CD4-positive, alpha-beta T cell (primary cell): ENCODE results near the gene SCUBE1. TPM values are rescaled to one million over a fixed set of nuclear protein-coding genes. Genes with fewer than 3 reads are reported as not detected.

ENCODE experiments used
- ATAC-seq: fragments of 200-7000 bp; cut with Tn5 transposase; one replicate; pipeline ENCODE4 v1.10.0; 2022; ENCODE audit warnings: mild to moderate bottlenecking; ENCODE audit not compliant: poor library complexity
- CTCF ChIA-PET: fragments of 350-600 bp; sonication (Branson Sonifier 250); formaldehyde crosslinking; loops from one replicate; lab custom pipeline; 2021; ENCODE audit warnings: antibody characterized with exemption, inconsistent platforms; lab: Charles Lee
- POLR2A ChIA-PET: fragments of 350-600 bp; sonication (Branson Sonifier 250); formaldehyde crosslinking; loops from one replicate; lab custom pipeline; 2021; ENCODE audit warnings: antibody characterized with exemption, inconsistent platforms; lab: Charles Lee
- DNase-seq, 14 experiments: peaks; one replicate each; pipeline ENCODE4 v3.0.0-alpha.2; 2013 to 2020; ENCODE audit warnings: mixed read lengths in 2 of 14
- H3K27ac ChIP-seq, 2 donors: one replicate each; pipeline versions ENCODE4 v1.5.1 to v1.7.0; 2013; ENCODE audit warnings: low read length in 2 of 2, low read depth in 1 of 2, mild to moderate bottlenecking in 1 of 2
- H3K27me3 ChIP-seq, 2 experiments: 1 replicate in 1 of 2; 2 replicates in 1 of 2; pipeline versions ENCODE4 v1.6.1 to v1.7.0; 2013; ENCODE audit warnings: low read length in 2 of 2, control low read depth in 1 of 2, mild to moderate bottlenecking in 1 of 2, moderate library complexity in 1 of 2; ENCODE audit not compliant: insufficient read depth in 2 of 2, control insufficient read depth in 1 of 2
- H3K36me3 ChIP-seq: one replicate; pipeline ENCODE4 v1.6.1; 2013; ENCODE audit warnings: low read length, control low read depth; ENCODE audit not compliant: insufficient read depth
- H3K4me1 ChIP-seq: one replicate; pipeline ENCODE4 v1.6.1; 2013; ENCODE audit warnings: low read length, control low read depth; ENCODE audit not compliant: insufficient read depth
- H3K4me3 ChIP-seq: one replicate; pipeline ENCODE4 v1.5.1; 2013; ENCODE audit warnings: mild to moderate bottlenecking, low read length, moderate library complexity
- H3K9me3 ChIP-seq, 2 experiments: 1 replicate in 1 of 2; 2 replicates in 1 of 2; pipeline versions ENCODE4 v1.6.1 to v1.7.0; 2013; ENCODE audit warnings: low read length in 2 of 2, mild to moderate bottlenecking in 2 of 2, control low read depth in 1 of 2, moderate library complexity in 1 of 2; ENCODE audit not compliant: control insufficient read depth in 1 of 2, insufficient read depth in 1 of 2
- H3K27ac Mint-ChIP-seq: one replicate; pipeline ENCODE4 v1.8.0; 2020; ENCODE audit warnings: mixed read lengths
- H3K27me3 Mint-ChIP-seq: one replicate; pipeline ENCODE4 v1.8.0; 2021; ENCODE audit warnings: mixed read lengths
- H3K36me3 Mint-ChIP-seq: one replicate; pipeline ENCODE4 v1.8.0; 2021; ENCODE audit warnings: low read depth, mixed read lengths
- H3K4me1 Mint-ChIP-seq: one replicate; pipeline ENCODE4 v1.8.0; 2021; ENCODE audit warnings: low read depth, mixed read lengths
- H3K4me3 Mint-ChIP-seq: one replicate; pipeline ENCODE4 v1.8.0; 2020; ENCODE audit warnings: mild to moderate bottlenecking, mixed read lengths
- H3K9me3 Mint-ChIP-seq: one replicate; pipeline ENCODE4 v1.8.0; 2020; ENCODE audit warnings: mixed read lengths
- intact Hi-C, 2 experiments: fragments of 100-400 bp; cut with DNase I in 1 of 2; cut with micrococcal nuclease in 1 of 2; formaldehyde crosslinking; loops; one replicate each; pipeline versions ENCODE4 v1.15.1 to v1.9.0; 2023 to 2025; cut with DNase I, micrococcal nuclease
- total RNA-seq, 174 experiments: library from RNA in 2 of 174; stranded (reverse) in 2 of 174; gene quantifications; one replicate each; pipeline ENCODE4 v1.2.3 and lab custom pipeline; 2021 to 2026
- TF ChIP-seq, protein P1 (sequence below): fragments of 200-600 bp; IDR thresholded peaks from one replicate; pipeline ENCODE4 v1.8.0; 2022; ENCODE audit warnings: antibody characterized with exemption, mild to moderate bottlenecking

The SCUBE1 gene
- total RNA-seq, 2 experiments from 2014 or later = not detected

DNA sequence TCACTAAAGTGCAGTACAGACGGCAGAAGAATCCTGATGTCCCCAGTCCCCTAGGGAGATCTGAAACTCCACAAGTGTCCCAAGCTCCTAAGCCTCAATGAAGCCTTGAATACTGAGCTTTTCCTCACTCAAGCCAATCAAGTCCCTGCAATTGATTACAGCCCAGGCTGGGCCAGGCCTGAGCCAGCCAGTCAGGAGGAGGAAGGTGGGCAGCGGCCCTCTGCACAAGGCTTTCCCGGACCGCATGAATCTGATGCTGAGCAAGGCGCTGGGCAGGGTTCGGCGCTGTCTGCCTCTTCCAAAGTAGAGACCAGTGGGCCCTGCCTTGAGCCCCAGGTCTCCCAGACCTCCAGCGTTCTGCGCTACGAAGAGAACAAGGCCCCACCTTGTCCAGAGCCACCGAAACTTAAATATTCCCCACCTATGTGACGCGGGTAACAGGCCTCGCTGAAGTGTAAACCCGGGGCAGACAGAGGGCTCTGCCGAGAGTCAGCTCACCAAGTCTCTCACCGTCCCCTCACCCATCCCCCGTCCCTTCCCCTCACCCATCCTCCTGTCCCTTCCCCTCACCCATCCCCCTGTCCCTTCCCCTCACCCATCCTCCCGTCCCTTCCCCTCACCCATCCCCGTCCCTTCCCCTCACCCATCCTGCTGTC, 63.2 kb downstream of the SCUBE1 start:
- TF ChIP-seq, protein P1, sequence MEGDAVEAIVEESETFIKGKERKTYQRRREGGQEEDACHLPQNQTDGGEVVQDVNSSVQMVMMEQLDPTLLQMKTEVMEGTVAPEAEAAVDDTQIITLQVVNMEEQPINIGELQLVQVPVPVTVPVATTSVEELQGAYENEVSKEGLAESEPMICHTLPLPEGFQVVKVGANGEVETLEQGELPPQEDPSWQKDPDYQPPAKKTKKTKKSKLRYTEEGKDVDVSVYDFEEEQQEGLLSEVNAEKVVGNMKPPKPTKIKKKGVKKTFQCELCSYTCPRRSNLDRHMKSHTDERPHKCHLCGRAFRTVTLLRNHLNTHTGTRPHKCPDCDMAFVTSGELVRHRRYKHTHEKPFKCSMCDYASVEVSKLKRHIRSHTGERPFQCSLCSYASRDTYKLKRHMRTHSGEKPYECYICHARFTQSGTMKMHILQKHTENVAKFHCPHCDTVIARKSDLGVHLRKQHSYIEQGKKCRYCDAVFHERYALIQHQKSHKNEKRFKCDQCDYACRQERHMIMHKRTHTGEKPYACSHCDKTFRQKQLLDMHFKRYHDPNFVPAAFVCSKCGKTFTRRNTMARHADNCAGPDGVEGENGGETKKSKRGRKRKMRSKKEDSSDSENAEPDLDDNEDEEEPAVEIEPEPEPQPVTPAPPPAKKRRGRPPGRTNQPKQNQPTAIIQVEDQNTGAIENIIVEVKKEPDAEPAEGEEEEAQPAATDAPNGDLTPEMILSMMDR = no peak
- Mint-ChIP-seq H3K4me3 (no peak overlapping the region), H3K27ac (no peak overlapping the region), H3K27me3 (no peaks in the 10 kb centered on the region), H3K4me1 (no peaks in the 10 kb centered on the region), H3K9me3 (no peaks in the 10 kb centered on the region), H3K36me3 (no peaks in the 10 kb centered on the region)
- no peaks in the 10 kb centered on the region for H3K9me3 ChIP-seq
- DNase-seq = no peak
- intact Hi-C loops = no loop called here
- H3K36me3 ChIP-seq = no peaks in the 10 kb centered on the region
- ATAC-seq = no peak
- POLR2A ChIA-PET = no interaction called here
- H3K27me3 ChIP-seq = no peaks in the 10 kb centered on the region
- CTCF ChIA-PET = no interaction called here
- peaks cover 4% of the 10 kb centered on the region for H3K4me1 ChIP-seq
- no peak overlapping the region for H3K27ac ChIP-seq
- no peak overlapping the region for H3K4me3 ChIP-seq

- ATAC-seq (no peak), DNase-seq (no peak)
- intact Hi-C loops = no loop called here
- Histone ChIP-seq H3K36me3 (no peaks in the 10 kb centered on the region), H3K4me3 (no peak overlapping the region), H3K27me3 (no peaks in the 10 kb centered on the region), H3K9me3 (no peaks in the 10 kb centered on the region), H3K27ac (no peak overlapping the region), H3K4me1 (peaks cover 4% of the 10 kb centered on the region)
- H3K27ac Mint-ChIP-seq = no peak overlapping the region
- no peaks in the 10 kb centered on the region for H3K9me3 Mint-ChIP-seq
- H3K4me1 Mint-ChIP-seq = no peaks in the 10 kb centered on the region
- TF ChIP-seq, protein P1 = no peak
- H3K36me3 Mint-ChIP-seq = no peaks in the 10 kb centered on the region
- H3K4me3 Mint-ChIP-seq = no peak overlapping the region
- ChIA-PET POLR2A (no interaction called here), CTCF (interaction anchor here (0.8 kb wide), 1 partner anchor 68 kb away, joined by 3 read pairs; no protein-coding TSS in a partner anchor)
- peaks cover 5% of the 10 kb centered on the region for H3K27me3 Mint-ChIP-seq
Observed at GRCh38 chr22:43277987-43278601, 65.1 kb downstream of the SCUBE1 start.

- H3K27me3 ChIP-seq = no peaks in the 10 kb centered on the region
- TF ChIP-seq, protein P1 = no peak
- ChIA-PET POLR2A (no interaction called here), CTCF (no interaction called here)
- no peak overlapping the region for H3K27ac ChIP-seq
- Mint-ChIP-seq H3K27ac (no peak overlapping the region), H3K9me3 (no peaks in the 10 kb centered on the region), H3K36me3 (no peaks in the 10 kb centered on the region), H3K4me1 (no peaks in the 10 kb centered on the region), H3K27me3 (peaks cover 5% of the 10 kb centered on the region), H3K4me3 (no peak overlapping the region)
- H3K4me1 ChIP-seq = peaks cover 4% of the 10 kb centered on the region
- intact Hi-C loops = no loop called here
- no peak for DNase-seq
- no peak overlapping the region for H3K4me3 ChIP-seq
- ATAC-seq = no peak
- no peaks in the 10 kb centered on the region for H3K36me3 ChIP-seq
- H3K9me3 ChIP-seq = no peaks in the 10 kb centered on the region
Observed at GRCh38 chr22:43277091-43277490, 66.1 kb downstream of the SCUBE1 start.
